Right lobe of liver (tissue), 4 donors: ENCODE results near the gene EMX1.

Experiments used
- POLR2A ChIP-seq: fragments of 450-650 bp; IDR thresholded peaks from one replicate; pipeline ENCODE4 v1.6.1; 2017; ENCODE audit warnings: antibody characterized with exemption, mild to moderate bottlenecking
- TF ChIP-seq, protein P1 (sequence below), 4 donors: fragments of 200-600 bp in 3 of 4; fragments of 450-650 bp in 1 of 4; IDR thresholded peaks; one replicate each; pipeline versions ENCODE4 v1.5.1 to v1.8.0; 2016 to 2022; ENCODE audit warnings: antibody characterized with exemption in 4 of 4, mild to moderate bottlenecking in 2 of 4
- donor health status: DM: no; HTN: no; CAD: no.
- donor health status: DM: no; HTN: no; CAD: no.
- donor health status: DM: no; HTN: yes; CAD: no.

DNA sequence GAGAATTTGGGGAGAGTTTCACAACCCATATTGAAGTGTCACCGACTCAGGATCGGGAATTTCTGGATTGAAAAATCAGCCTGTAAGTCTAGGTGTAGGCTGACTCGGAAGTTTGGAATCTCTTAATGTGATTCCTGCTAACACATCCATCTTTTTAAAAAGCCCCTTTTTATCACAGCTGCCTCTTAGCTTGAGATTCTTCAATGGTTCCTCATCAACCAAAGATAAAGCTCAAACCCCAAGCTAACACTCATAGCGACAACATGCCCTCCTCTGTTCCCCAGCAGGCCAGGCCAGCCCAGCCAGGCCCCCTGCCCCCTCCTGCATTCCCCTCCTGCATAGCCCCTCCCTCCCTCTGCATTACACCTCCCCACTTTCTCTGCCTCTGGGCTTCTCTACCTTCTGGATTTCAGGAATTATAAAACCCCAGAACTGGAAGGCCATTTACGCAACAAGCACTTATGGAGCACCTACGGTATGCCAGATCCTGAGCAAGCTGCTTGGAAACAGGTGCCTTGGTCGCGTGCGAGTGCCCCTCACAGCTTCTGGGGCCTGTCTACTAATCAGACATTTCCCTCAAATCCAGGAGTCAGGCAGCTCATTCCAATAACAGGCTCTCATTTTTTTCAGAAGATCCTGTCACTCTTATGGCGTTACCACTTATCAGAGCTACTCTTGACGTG is 63.4 kb downstream of the EMX1 start:
- TF ChIP-seq, protein P1, sequence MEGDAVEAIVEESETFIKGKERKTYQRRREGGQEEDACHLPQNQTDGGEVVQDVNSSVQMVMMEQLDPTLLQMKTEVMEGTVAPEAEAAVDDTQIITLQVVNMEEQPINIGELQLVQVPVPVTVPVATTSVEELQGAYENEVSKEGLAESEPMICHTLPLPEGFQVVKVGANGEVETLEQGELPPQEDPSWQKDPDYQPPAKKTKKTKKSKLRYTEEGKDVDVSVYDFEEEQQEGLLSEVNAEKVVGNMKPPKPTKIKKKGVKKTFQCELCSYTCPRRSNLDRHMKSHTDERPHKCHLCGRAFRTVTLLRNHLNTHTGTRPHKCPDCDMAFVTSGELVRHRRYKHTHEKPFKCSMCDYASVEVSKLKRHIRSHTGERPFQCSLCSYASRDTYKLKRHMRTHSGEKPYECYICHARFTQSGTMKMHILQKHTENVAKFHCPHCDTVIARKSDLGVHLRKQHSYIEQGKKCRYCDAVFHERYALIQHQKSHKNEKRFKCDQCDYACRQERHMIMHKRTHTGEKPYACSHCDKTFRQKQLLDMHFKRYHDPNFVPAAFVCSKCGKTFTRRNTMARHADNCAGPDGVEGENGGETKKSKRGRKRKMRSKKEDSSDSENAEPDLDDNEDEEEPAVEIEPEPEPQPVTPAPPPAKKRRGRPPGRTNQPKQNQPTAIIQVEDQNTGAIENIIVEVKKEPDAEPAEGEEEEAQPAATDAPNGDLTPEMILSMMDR (IDR thresholded peaks at IDR 0.05) = no peak
- TF ChIP-seq POLR2A = no peak
